ENCODE measurements around the gene TSPYL1.
"Not testable (repeated sequence)": the region's sequence is repeated elsewhere in the genome, so short reads cannot be mapped to it uniquely, and the experiment has no call there.

Gene TSPYL1

GRCh38 chr6:116279232-116280160, at the start of gene TSPYL1:
TSPYL1 (minus strand) TSS chr6:116279930; CDS start chr6:116279830, 100 bp downstream.
- in situ Hi-C loops (cut with MboI; ENCODE audit: low sequenced_read_pairs): loop anchor here (25.0 kb wide), 1 partner anchor 258 kb away; the partner anchor contains the start of gene TRAPPC3L

- in situ Hi-C loops (cut with MboI; ENCODE audit: low sequenced_read_pairs): no loop called here
Observed at GRCh38 chr6:116329156-116329555, 49.4 kb upstream of the TSPYL1 start.

- in situ Hi-C loops (cut with MboI; ENCODE audit: low sequenced_read_pairs): no loop called here
Observed at GRCh38 chr6:116328528-116328903, 48.8 kb upstream of the TSPYL1 start.

- in situ Hi-C loops (cut with MboI; ENCODE audit: low sequenced_read_pairs): no loop called here
Observed at GRCh38 chr6:116327803-116328527, 48.2 kb upstream of the TSPYL1 start.

GRCh38 chr6:116326996-116327395, 47.3 kb upstream of the TSPYL1 start:
- in situ Hi-C loops (cut with MboI; ENCODE audit: low sequenced_read_pairs): no loop called here

- in situ Hi-C loops (cut with MboI; ENCODE audit: low sequenced_read_pairs): no loop called here
Observed at GRCh38 chr6:116326181-116326671, 46.5 kb upstream of the TSPYL1 start.

- in situ Hi-C loops (cut with MboI; ENCODE audit: low sequenced_read_pairs): not testable (repeated sequence)
Observed at GRCh38 chr6:116325634-116326132, 46.0 kb upstream of the TSPYL1 start.

GRCh38 chr6:116323863-116324262, 44.1 kb upstream of the TSPYL1 start:
- in situ Hi-C loops (cut with MboI; ENCODE audit: low sequenced_read_pairs): no loop called here

GRCh38 chr6:116321933-116322332, 42.2 kb upstream of the TSPYL1 start:
- in situ Hi-C loops (cut with MboI; ENCODE audit: low sequenced_read_pairs): not testable (repeated sequence)

- in situ Hi-C loops (cut with MboI; ENCODE audit: low sequenced_read_pairs): no loop called here
Observed at GRCh38 chr6:116316772-116317467, 37.2 kb upstream of the TSPYL1 start.

GRCh38 chr6:116314878-116315277, 35.1 kb upstream of the TSPYL1 start:
- in situ Hi-C loops (cut with MboI; ENCODE audit: low sequenced_read_pairs): no loop called here

GRCh38 chr6:116314218-116314617, 34.5 kb upstream of the TSPYL1 start:
- in situ Hi-C loops (cut with MboI; ENCODE audit: low sequenced_read_pairs): no loop called here

- in situ Hi-C loops (cut with MboI; ENCODE audit: low sequenced_read_pairs): no loop called here
Observed at GRCh38 chr6:116313101-116313776, 33.5 kb upstream of the TSPYL1 start.

- in situ Hi-C loops (cut with MboI; ENCODE audit: low sequenced_read_pairs): no loop called here
Observed at GRCh38 chr6:116309657-116310056, 29.9 kb upstream of the TSPYL1 start.

GRCh38 chr6:116309001-116309400, 29.3 kb upstream of the TSPYL1 start:
- in situ Hi-C loops (cut with MboI; ENCODE audit: low sequenced_read_pairs): no loop called here

- in situ Hi-C loops (cut with MboI; ENCODE audit: low sequenced_read_pairs): no loop called here
Observed at GRCh38 chr6:116307633-116308032, 27.9 kb upstream of the TSPYL1 start.

- in situ Hi-C loops (cut with MboI; ENCODE audit: low sequenced_read_pairs): no loop called here
Observed at GRCh38 chr6:116307001-116307400, 27.3 kb upstream of the TSPYL1 start.

- in situ Hi-C loops (cut with MboI; ENCODE audit: low sequenced_read_pairs): no loop called here
Observed at GRCh38 chr6:116304538-116305097, 24.9 kb upstream of the TSPYL1 start.

GRCh38 chr6:116301104-116301503, 21.4 kb upstream of the TSPYL1 start:
- in situ Hi-C loops (cut with MboI; ENCODE audit: low sequenced_read_pairs): no loop called here

GRCh38 chr6:116300566-116300965, 20.8 kb upstream of the TSPYL1 start:
- in situ Hi-C loops (cut with MboI; ENCODE audit: low sequenced_read_pairs): no loop called here
